IPS-NIHi7 (cell line): ENCODE data around the gene CABYR.
A peak's percentile ranks its signal among the peaks of the same experiment; 100 is the strongest.
"Not testable (repeated sequence)": the region's sequence is repeated elsewhere in the genome, so short reads cannot be mapped to it uniquely, and the experiment has no call there.

Experiments
- DNase-seq: peaks from one replicate; pipeline ENCODE4 v3.0.0; 2012; ENCODE audit warnings: mixed read lengths; ENCODE audit errors: extremely low spot score

CABYR gene

DNA sequence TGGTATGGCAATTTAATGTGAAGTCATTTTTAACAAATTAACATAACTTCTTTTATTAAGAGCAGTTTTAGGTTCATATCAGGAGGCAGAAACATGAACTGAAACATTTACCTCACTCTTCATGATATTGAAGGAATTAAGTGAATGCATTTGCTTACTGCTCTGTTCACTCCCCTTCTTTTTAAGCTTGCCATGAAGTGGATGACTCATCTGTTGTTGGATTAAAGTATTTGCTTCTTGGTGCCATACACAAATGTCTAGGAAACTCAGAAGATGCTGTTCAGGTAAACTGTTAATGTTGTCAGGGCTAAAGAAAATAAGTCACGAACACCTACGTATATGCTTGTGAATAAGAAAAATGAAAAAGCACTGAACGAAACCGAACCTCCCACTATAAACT, 10.2 kb upstream of the CABYR start:
- no peak for DNase-seq

- no peak for DNase-seq
Measured at GRCh38 chr18:24130494-24130893, 8.4 kb upstream of the CABYR start.

GRCh38 chr18:24136967-24137373, 1.9 kb upstream of the CABYR start:
- DNase-seq: no peak

GRCh38 chr18:24138409-24138788, 463 bp upstream of the CABYR start:
- DNase-seq: no peak

DNA sequence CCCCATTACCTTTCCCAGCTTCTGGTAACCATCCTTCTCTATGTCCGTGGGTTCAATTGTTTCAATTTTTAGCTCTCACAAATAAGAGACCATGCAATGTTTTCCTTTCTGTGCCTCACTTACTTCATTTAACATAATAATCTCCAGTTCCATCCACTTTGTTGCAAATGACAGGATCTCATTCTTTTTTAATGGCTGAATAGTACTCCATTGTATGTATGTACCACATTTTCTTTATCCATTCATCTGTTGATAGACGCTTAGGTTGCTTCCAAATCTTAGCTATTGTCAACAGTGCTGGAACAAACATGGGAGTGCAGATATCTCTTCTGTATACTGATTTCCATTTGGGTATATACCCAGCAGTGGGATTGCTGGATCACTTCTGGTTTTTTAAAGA, 1.8 kb downstream of the CABYR start:
- DNase-seq: no peak

DNA sequence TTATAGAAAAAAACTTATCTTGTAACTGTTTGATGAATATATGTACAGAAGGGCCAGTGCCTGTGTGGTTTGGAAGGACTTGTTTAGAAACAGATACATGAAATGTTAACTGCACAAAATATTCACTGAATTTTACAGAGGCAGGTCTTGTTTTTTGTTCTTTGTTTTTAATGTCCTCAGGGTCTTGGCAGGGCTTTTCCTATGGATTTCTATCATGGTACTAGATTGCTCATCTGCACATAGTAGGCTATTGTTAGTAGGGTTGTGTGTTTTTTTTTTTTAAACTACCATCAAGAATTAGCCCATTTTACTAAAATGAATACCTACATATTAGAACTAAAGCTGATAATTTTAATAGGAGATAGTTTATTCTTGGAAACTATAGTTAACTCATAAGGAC, 3.5 kb downstream of the CABYR start:
- no peak for DNase-seq

DNA sequence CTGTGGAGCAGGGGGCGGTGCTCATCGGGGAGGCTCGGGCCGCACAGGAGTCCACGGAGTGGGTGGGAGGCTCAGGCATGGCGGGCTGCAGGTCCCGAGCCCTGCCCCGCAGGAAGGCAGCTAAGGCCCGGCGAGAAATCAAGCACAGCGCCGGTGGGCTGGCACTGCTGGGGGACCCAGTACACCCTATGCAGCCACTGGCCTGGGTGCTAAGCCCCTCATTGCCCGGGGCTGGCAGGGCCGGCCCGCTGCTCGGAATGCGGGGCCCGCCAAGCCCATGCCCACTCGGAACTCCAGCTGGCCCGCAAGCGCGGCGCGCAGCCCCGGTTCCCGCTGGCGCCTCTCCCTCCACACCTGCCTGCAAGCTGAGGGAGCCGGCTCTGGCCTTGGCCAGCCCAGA, 10.7 kb downstream of the CABYR start:
- DNase-seq: not testable (repeated sequence)

- no peak for DNase-seq
Measured at GRCh38 chr18:24153397-24153796, 14.5 kb downstream of the CABYR start.

GRCh38 chr18:24157855-24158254, 19.0 kb downstream of the CABYR start:
- no peak for DNase-seq

GRCh38 chr18:24160086-24160485, 21.2 kb downstream of the CABYR start:
- no peak for DNase-seq

- DNase-seq: no peak
Measured at GRCh38 chr18:24161304-24161703, 22.4 kb downstream of the CABYR start.

- no peak for DNase-seq
Measured at GRCh38 chr18:24168496-24168895, 29.6 kb downstream of the CABYR start.

DNA sequence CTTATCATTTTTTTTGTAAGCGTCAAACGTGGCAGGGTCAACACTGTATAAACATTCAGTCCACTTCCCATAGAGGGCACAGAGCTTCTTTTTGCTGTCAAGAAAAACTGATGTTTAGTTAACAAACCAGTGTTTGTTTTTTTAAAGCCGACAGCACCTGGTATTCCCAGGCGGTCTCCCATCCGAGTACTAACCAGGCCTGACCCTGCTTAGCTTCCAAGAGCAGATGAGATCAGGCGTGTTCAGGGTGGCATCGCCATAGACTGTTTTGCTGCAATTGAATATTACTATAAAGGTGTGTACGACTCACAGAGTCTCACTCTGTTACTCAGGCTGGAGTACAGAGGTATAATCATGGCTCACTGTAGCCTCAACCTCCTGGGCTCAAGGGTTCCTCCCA, 31.5 kb downstream of the CABYR start:
- DNase-seq: no peak

DNA sequence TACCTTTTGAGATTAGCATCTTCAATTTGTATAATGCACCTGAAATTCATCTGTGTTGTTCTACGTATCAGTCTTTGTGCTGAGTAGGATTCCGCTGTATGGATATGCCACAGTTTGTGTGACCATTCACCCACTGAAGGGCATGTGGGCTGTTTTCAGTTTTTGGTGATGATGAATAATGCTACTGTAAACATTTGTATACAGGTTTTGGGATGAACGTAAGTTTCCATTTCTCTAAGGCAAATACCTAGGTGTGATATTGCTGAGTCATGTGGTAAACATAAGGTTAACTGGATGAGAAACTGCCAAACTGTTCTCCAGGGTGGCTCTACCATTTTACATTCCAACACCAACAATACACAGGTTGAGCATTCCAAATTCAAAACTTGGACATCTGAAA, 35.1 kb downstream of the CABYR start:
- no peak for DNase-seq

DNA sequence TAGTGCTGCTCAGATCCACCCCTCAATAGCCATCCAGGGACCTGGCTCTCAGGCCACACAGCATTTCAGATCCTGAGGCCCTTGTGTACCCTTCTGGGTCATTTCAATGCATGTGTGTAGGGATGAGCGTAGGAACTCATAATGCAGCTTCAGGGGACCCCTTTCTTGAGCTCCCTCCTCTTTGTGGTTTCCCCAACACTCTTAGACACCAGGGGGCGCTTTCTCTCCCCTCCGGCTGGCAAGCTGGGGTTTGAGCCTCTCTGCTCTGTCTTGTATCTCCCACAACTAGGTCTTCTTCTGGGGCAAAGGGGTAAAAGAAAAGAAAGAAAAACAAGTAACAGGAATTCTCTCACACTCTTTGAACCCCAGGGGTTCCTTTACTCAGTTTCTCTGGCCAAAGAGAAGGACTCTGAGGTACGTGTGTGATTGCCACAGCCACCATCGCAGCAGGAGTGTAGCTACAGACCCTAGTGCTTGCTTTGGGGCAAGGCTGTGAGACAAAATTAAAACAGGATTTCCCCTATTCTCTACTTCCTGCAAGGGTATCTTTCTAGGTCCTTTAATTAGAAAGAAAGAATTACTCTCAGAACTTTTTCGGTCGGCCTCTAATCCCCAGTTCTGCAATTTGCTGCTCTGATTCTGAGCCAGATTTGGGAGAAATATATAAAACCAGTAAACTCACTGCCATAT, 38.0 kb downstream of the CABYR start:
- peak; percentile 81 for DNase-seq

DNA sequence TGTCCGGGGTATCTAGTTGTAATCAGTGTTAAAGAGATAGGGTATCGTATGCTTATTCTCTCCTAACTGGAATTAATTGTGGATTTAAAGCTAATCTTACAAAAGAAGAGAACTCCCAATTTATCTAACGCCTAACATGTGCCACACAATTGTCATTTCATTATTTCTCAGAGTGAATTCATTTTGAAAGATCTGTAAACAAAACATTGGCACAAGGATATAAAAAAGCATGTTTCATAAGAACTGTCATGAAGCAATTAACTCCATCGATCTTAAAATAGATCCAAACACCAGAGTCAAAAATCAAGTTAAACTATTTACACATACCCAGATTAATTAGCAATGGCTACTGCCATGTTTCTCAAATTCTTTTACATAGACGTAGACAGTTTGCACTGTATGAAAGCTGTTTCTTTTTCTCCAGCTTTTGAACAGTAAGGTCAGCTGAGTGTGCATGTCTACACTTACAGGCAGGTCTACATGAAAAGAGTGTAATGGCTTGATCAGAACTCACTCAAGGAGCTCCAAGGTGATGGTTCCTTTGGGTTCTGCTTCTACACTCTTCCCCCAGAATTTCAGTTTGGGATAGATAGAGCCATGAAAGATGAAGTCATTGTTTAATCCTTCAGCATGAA, 38.8 kb downstream of the CABYR start:
- no peak for DNase-seq

DNA sequence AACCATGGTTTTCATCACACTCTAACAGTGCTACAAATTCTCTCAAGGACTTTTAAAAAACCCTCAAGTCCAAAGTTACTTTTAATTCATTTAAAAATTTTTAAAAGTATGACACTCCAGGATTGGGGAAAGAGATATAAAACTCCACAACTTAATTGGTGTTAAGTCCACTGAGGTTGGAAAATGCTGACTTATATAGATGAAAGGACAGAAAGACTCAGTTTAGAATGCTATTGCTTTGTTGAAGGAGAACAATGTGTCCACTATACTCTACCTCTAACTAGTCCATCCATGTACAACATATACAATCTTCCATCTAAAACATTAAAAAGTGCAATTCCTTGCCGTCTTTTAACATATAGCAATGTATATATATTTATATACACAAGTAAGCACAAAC, 41.2 kb downstream of the CABYR start:
- no peak for DNase-seq

DNA sequence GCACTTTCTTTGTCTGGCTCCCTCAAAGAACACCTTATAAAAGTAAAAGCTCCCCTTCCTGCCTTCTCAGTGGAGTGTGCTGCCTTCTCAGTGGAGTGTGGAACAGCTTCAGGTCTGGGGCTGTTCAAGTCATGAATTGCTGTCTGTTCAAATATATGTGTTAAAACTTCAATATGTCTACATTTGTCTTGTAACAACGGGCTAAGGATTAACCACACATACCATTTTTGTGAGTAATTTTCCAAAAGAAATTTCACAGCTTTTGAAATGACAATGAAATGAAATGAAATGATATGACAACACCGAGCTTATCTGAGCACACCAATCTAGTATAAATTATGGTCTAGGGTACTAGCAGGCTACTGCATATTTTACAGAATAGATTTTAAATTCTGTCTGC, 42.9 kb downstream of the CABYR start:
- DNase-seq: no peak

GRCh38 chr18:24185805-24186204, 46.9 kb downstream of the CABYR start:
- no peak for DNase-seq

GRCh38 chr18:24187049-24187448, 48.2 kb downstream of the CABYR start:
- no peak for DNase-seq

GRCh38 chr18:24187689-24188088, 48.8 kb downstream of the CABYR start:
- no peak for DNase-seq

- DNase-seq: no peak
Measured at GRCh38 chr18:24188120-24188519, 49.3 kb downstream of the CABYR start.

- no peak for DNase-seq
Measured at GRCh38 chr18:24189007-24189528, 50.2 kb downstream of the CABYR start.
